B cell (primary cell): ENCODE data around the gene WNK2. TPM values are rescaled to one million over a fixed set of nuclear protein-coding genes. Genes with fewer than 3 reads are reported as not detected.

Experiments
- ATAC-seq: fragments of 200-7000 bp; cut with Tn5 transposase; one replicate; pipeline ENCODE4 v1.10.0; 2021; ENCODE audit warnings: low read depth, mild to moderate bottlenecking, moderate number of reproducible peaks, moderate library complexity
- CTCF ChIA-PET: fragments of 350-600 bp; sonication (Branson Sonifier 250); formaldehyde crosslinking; loops from one replicate; lab custom pipeline; 2021; ENCODE audit warnings: antibody characterized with exemption, inconsistent platforms; lab: Charles Lee
- POLR2A ChIA-PET: fragments of 350-600 bp; sonication (Branson Sonifier 250); formaldehyde crosslinking; loops from one replicate; lab custom pipeline; 2021; ENCODE audit warnings: antibody characterized with exemption; lab: Charles Lee
- DNase-seq: peaks from one replicate; pipeline ENCODE4 v3.0.0; 2013
- H2AFZ ChIP-seq: 2 replicates; pipeline ENCODE4 v1.6.1; 2012; ENCODE audit warnings: mild to moderate bottlenecking, low read depth, low read length; ENCODE audit not compliant: insufficient read depth, poor library complexity, severe bottlenecking
- H3K27ac ChIP-seq, 2 donors: 1 replicate in 1 of 2; 2 replicates in 1 of 2; pipeline ENCODE4 v1.5.1; 2012 to 2013; ENCODE audit warnings: low read length in 2 of 2, mild to moderate bottlenecking in 2 of 2, moderate library complexity in 1 of 2
- H3K27me3 ChIP-seq, 4 experiments: fragments of 200-600 bp in 1 of 4; sonication (generic) in 1 of 4; replicated peaks in 1 of 4; 1 replicate in 2 of 4; 2 replicates in 2 of 4; pipeline versions ENCODE4 v1.6.1 to v1.7.0; 2013 to 2016; ENCODE audit warnings: low read length in 3 of 4, mild to moderate bottlenecking in 2 of 4, mixed read lengths in 1 of 4, moderate library complexity in 1 of 4; ENCODE audit not compliant: insufficient read depth in 4 of 4, control insufficient read depth in 3 of 4; ENCODE audit errors: control extremely low read depth in 1 of 4
- H3K36me3 ChIP-seq, 2 experiments: replicated peaks in 1 of 2; 1 replicate in 1 of 2; 2 replicates in 1 of 2; pipeline versions ENCODE4 v1.6.1 to v1.7.1; 2013; ENCODE audit warnings: low read length in 1 of 2; ENCODE audit not compliant: insufficient read depth in 2 of 2, control insufficient read depth in 1 of 2; ENCODE audit errors: control extremely low read depth in 1 of 2, extremely low read depth in 1 of 2
- H3K4me1 ChIP-seq, 2 donors: fragments of 200-600 bp in 1 of 2; sonication (generic) in 1 of 2; 1 replicate in 1 of 2; 2 replicates in 1 of 2; pipeline versions ENCODE4 v1.5.1 to v1.6.1; 2013 to 2017; ENCODE audit warnings: low read length in 2 of 2; ENCODE audit not compliant: control insufficient read depth in 2 of 2, insufficient read depth in 2 of 2
- H3K4me2 ChIP-seq: replicated peaks from 2 replicates; pipeline ENCODE3; 2012; ENCODE audit warnings: mild to moderate bottlenecking, low read depth, low read length; ENCODE audit not compliant: poor library complexity, severe bottlenecking
- H3K4me3 ChIP-seq, 5 experiments: fragments of 200-600 bp in 1 of 5; sonication (generic) in 1 of 5; 1 replicate in 3 of 5; 2 replicates in 2 of 5; pipeline versions ENCODE4 v1.5.1 to v1.7.0; 2011 to 2016; ENCODE audit warnings: low read length in 4 of 5, mild to moderate bottlenecking in 4 of 5, low read depth in 2 of 5, control low read depth in 1 of 5, moderate library complexity in 1 of 5; ENCODE audit not compliant: insufficient read depth in 1 of 5; ENCODE audit errors: control extremely low read depth in 1 of 5, extremely low read depth in 1 of 5
- H3K79me2 ChIP-seq: fragments of 200-600 bp; sonication (generic); one replicate; pipeline ENCODE4 v1.6.0; 2016; ENCODE audit warnings: low read length; ENCODE audit not compliant: control insufficient read depth, insufficient read depth
- H3K9ac ChIP-seq: fragments of 200-600 bp; sonication (generic); 2 replicates; pipeline ENCODE4 v1.6.1; 2017; ENCODE audit warnings: mild to moderate bottlenecking, low read length, moderate library complexity
- H3K9me3 ChIP-seq, 3 donors: one replicate each; pipeline versions ENCODE4 v1.6.1 to v1.7.1; 2013; ENCODE audit warnings: low read length in 2 of 3; ENCODE audit not compliant: control insufficient read depth in 2 of 3, insufficient read depth in 1 of 3; ENCODE audit errors: control extremely low read depth in 1 of 3
- H4K20me1 ChIP-seq: 2 replicates; pipeline ENCODE4 v1.6.0; 2012; ENCODE audit warnings: mild to moderate bottlenecking, low read length; ENCODE audit not compliant: insufficient read depth, control insufficient read depth, poor library complexity, severe bottlenecking
- H3K27ac Mint-ChIP-seq: one replicate; pipeline ENCODE4 v1.8.0; 2021; ENCODE audit warnings: mixed read lengths
- H3K27me3 Mint-ChIP-seq: one replicate; pipeline ENCODE4 v1.8.0; 2021; ENCODE audit warnings: mixed read lengths
- H3K4me1 Mint-ChIP-seq: one replicate; pipeline ENCODE4 v1.8.0; 2021; ENCODE audit warnings: mixed read lengths
- H3K4me3 Mint-ChIP-seq: one replicate; pipeline ENCODE4 v1.8.0; 2021; ENCODE audit warnings: mixed read lengths
- H3K9me3 Mint-ChIP-seq: one replicate; pipeline ENCODE4 v1.8.0; 2022; ENCODE audit warnings: mixed read lengths; ENCODE audit not compliant: insufficient read depth
- CTCF ChIP-seq: fragments of 200-600 bp; IDR thresholded peaks from one replicate; pipeline ENCODE4 v1.8.0; 2022; ENCODE audit warnings: antibody characterized with exemption, mild to moderate bottlenecking
- EZH2 ChIP-seq: IDR thresholded peaks from 2 replicates; pipeline ENCODE4 v1.6.1; 2012; ENCODE audit warnings: borderline replicate concordance, low read depth, mild to moderate bottlenecking, moderate library complexity, low read length; ENCODE audit not compliant: insufficient read depth, poor library complexity, severe bottlenecking
- WGBS: methylation state at CpG from one replicate; pipeline ENCODE4 v1.1.5; 2013; ENCODE audit warnings: missing lambda C conversion rate; ENCODE audit not compliant: insufficient coverage; 5-methylcytosine and 5-hydroxymethylcytosine counted together
- intact Hi-C: fragments of 100-400 bp; cut with micrococcal nuclease; formaldehyde crosslinking; loops from one replicate; pipeline ENCODE4 v1.10.0; 2022
- polyA plus RNA-seq: library from polyadenylated mRNA; depleted of rRNA; stranded (reverse); fragments of >200 nt; gene quantifications from 2 replicates; pipeline ENCODE4 v1.2.3, GENCODE V29; 2012
- total RNA-seq, 2 donors: library from RNA; stranded (reverse); fragments of 120-200 nt in 1 of 2; gene quantifications; 1 replicate in 1 of 2; 2 replicates in 1 of 2; pipeline versions ENCODE4 v1.2.3 to v1.2.4, GENCODE V29; 2013 to 2022

The WNK2 gene
- total and polyA plus RNA-seq, 2 donors (not counting 1 experiment from before 2014, with no cell fraction given): 0.49 TPM; not detected in 1

- H3K27me3 ChIP-seq: peaks cover 0 to 2% (median 0%) of the 10 kb centered on the region in 4 experiments
- no peaks in the 10 kb centered on the region for H3K36me3 ChIP-seq
- H2AFZ ChIP-seq: no peak overlapping the region
- 95% methylated on average over 4 of the region's 6 CpGs for WGBS
- Mint-ChIP-seq H3K4me3 (no peak overlapping the region), H3K9me3 (no peaks in the 10 kb centered on the region), H3K27ac (no peak overlapping the region), H3K4me1 (peaks cover 33% of the 10 kb centered on the region), H3K27me3 (peaks cover 5% of the 10 kb centered on the region)
- no peaks in the 10 kb centered on the region for H3K79me2 ChIP-seq
- no peak overlapping the region for H3K4me3 ChIP-seq
- ChIA-PET POLR2A (no interaction called here), CTCF (no interaction called here)
- no peak for TF ChIP-seq EZH2
- TF ChIP-seq CTCF: no peak
- ATAC-seq: no peak
- H3K4me1 ChIP-seq: peaks cover 34 to 40% of the 10 kb centered on the region in 2 donors
- DNase-seq: no peak
- no peaks in the 10 kb centered on the region for H3K9me3 ChIP-seq
- intact Hi-C loops: no loop called here
- no peaks in the 10 kb centered on the region for H4K20me1 ChIP-seq
- H3K4me2 ChIP-seq: no peak overlapping the region
- no peak overlapping the region for H3K9ac ChIP-seq
- H3K27ac ChIP-seq: no peak overlapping the region
Observed at GRCh38 chr9:93265972-93266371, 82.0 kb downstream of the WNK2 start.

- POLR2A ChIA-PET: no interaction called here
Observed at GRCh38 chr9:93266521-93267001, 82.6 kb downstream of the WNK2 start.

More at GRCh38 chr9:93266521-93267001, 82.6 kb downstream of the WNK2 start:
- ATAC-seq (no peak), DNase-seq (no peak)
- no peaks in the 10 kb centered on the region for H4K20me1 ChIP-seq
- WGBS: 91% methylated on average over 5 of the region's 6 CpGs
- H3K4me1 ChIP-seq: peaks cover 40 to 45% of the 10 kb centered on the region in 2 donors
- intact Hi-C loops: no loop called here
- H3K27ac ChIP-seq: no peak overlapping the region
- peaks cover 0 to 2% (median 1%) of the 10 kb centered on the region in 3 donors for H3K9me3 ChIP-seq
- H3K27me3 ChIP-seq: peaks cover 0 to 2% (median under 1%) of the 10 kb centered on the region in 4 experiments
- H3K9ac ChIP-seq: no peak overlapping the region
- H3K4me3 Mint-ChIP-seq: no peak overlapping the region
- CTCF ChIA-PET: no interaction called here
- no peak overlapping the region for H3K27ac Mint-ChIP-seq
- peaks cover 39% of the 10 kb centered on the region for H3K4me1 Mint-ChIP-seq
- TF ChIP-seq CTCF: no peak
- TF ChIP-seq EZH2: no peak
- no peak overlapping the region for H3K4me3 ChIP-seq
- no peaks in the 10 kb centered on the region for H3K36me3 ChIP-seq
- no peaks in the 10 kb centered on the region for H3K79me2 ChIP-seq
- no peak overlapping the region for H3K4me2 ChIP-seq
- peaks cover 9% of the 10 kb centered on the region for H3K27me3 Mint-ChIP-seq
- H3K9me3 Mint-ChIP-seq: no peaks in the 10 kb centered on the region
- no peak overlapping the region for H2AFZ ChIP-seq
